Ammon's horn (tissue), 1 donor: ENCODE results near the gene TTC38.
A peak's percentile ranks its signal among the peaks of the same experiment; 100 is the strongest.

Source experiments
- DNase-seq: peaks from one replicate; pipeline ENCODE4 v3.0.0-alpha.2; 2016; ENCODE audit warnings: low spot score

The TTC38 gene

DNA sequence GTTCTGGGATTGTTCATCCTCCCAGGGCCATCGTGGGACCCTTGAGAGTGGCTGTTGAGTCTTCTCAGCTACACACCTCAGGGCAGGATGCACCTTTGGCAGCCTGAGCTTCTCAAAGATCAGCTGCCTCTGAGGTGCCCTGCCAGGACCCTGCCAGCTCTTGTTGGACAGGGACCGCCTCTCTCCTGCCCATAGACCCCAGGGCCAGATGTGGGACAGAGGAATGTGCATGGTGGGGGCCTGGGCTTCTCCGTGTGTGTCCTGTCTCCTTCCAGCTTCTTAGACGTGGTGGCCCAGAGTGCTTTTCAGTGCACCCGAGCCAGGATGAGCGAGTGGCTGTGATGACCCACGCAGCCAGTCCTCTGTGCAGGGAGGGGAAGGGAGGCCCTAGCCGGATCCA, 61.8 kb downstream of the TTC38 start:
- DNase-seq: no peak

DNA sequence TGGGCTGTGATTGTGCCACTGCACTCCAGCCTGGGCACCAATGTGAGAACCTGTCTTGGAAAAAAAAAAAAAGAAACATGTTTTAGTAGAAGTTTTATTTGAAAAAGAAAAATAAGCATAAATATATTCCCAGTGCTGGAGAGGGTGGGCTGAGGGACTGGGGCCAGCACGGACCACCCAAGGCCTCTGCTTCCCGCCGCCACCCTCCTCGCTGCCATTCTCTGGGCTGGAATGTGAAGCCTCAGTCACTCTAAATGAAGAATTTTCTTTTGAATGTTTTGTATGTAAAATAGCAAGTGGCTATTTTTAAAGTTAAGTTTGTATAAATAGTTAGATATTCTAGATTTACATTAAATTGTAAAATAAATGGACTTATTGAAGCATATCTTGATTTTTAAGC, 62.6 kb downstream of the TTC38 start:
- DNase-seq: no peak

DNA sequence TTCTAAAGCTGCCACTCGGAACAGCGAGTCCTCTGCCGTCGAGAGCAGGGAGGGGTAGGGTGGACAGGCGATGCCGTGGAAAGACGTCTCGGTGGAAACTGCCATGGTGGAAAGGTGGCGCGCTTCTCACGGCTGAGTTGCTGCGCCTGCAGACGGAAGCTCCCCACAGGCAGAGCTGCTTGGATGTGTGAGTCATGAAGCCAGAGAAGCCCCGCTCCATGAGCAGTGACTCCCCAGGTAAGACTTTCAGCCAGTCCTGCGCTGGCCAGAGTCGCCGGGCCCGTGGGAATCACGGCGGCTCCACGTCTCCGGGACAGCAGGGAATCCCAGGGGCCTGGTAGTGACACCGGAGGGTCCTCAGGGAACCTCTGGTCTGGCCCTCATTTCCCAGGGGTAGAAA, 63.7 kb downstream of the TTC38 start:
- no peak for DNase-seq

DNA sequence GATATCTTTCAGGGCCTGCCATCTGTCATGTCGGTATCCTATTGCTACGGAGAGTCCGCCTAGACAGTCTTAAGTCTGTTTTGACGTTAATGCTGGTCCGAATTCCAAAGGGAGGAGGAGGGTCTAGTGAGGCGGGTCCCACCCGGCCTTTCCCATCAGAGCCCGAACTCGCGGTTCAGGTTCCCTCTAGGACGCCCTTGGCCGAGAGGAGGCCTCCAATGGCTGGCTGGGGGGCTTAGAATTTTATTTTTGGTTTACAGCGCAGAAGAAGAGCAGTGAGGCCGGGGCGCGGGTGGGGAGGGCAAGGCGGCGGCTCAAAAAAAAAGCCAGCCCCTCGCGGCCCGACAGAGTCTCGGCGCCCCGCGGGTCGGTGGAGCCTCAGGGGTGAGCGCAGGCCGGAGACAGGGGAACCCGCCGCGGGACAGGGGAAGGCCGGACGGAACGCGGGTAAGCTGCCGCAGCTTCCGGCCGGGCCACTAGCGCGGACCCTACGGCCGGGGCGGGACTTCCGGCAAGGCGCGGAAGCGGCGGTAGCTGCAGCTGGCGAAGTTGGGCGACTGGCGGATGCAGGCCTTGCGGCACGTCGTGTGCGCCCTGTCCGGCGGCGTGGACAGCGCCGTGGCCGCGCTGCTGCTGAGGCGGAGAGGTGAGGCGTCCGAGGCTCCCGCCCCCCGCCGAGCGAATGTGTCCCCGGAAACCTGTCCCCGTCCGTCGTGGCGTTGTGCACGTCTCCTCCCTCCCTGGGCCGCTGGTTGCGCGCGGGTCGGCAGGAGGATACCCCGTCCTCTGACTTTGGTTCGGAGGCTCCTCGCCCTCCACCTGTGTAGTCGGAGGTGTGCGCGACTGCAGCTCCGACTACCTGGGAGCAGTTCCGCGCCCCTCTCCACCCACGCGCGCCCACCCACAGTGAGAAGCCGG, 67.7 kb downstream of the TTC38 start, which contains the start of gene TRMU:
Gene TRMU (plus strand): TSS at position 514 of the 918 bp plus-strand sequence. CDS start 51 bp downstream, at position 565.
- peak; percentile 90 for DNase-seq

DNA sequence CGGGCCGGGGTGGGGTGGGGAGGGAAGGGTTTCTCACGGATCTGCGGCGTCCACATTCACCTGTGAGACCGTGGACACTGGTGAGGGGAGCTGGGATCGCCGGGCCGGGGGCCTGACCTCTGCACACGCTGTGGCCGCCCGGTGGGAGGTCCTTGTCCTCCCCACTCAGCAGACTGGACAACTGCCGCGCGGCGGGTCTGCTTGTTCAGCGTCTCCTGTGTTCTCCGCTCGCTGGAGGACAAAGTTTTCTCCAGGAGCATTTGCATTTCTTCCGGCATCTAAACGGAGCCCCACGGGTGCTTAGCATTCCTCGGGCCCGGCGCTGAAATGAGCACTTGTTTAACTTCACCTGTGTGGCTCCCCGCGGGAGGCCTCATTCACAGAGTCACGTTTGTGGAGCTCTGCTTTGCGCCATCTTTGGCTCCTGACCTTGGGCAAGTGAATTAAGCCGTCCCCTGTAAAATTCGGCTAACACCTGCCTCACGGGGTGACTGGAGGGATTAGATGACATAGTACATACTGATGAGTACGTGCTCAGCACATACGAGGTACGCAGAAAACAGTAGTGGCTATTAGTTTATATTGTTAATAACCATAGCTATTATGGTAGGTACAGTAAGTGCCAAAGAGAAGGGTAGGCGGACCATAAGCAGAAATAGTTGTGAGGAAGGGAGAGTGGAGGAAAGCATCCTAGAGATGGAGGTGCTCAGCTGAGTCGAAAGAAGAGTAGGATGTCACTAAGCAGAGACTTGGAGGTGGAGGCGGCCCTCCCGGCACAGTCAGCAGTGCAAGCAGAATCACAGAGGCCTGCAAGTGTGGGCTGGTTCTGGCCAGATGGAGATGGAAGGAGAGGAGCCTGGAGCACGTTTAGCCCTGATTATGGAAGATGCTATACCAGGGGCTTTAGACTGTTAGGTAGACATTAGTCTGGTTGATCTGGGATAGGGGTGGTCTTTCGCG, 68.6 kb downstream of the TTC38 start:
- no peak for DNase-seq

DNA sequence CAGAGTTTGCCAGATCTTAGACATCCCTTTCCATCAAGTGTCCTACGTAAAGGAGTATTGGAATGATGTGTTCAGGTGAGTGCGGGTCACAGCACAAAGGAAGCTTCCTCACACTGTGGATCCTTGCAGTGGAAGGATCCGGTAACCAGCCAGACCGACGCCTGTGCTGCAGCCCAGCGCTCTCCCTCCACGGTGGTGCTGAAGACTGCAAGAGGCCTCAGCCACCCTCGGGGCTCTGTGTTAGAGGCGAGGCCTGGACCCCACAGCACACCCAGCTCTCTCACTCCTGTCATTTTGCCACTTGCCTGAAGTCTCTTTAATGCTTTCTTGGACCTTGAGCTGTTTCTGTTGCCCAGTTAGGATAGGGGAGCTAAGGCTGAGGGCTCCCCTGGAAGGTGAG, 70.1 kb downstream of the TTC38 start:
- DNase-seq: no peak

DNA sequence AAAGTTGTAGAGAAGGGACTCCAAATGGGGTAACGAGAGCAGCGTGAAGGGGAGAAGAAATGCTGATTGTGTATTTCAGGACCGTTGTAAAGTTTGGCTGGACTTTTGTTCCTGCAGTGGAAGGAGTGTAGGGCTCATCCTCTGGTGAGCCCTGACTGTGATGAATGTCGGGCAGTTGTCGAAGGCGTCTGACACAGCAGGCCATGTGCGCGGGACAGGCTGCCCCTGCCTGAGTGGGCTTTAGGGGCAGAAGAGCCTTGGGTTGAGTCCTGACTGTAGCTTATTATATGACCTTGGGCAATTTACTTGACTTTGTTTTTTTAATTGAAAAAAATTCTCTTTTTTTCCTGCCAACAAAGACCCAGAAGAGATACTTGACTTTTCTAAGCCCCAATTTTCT, 70.8 kb downstream of the TTC38 start:
- no peak for DNase-seq

DNA sequence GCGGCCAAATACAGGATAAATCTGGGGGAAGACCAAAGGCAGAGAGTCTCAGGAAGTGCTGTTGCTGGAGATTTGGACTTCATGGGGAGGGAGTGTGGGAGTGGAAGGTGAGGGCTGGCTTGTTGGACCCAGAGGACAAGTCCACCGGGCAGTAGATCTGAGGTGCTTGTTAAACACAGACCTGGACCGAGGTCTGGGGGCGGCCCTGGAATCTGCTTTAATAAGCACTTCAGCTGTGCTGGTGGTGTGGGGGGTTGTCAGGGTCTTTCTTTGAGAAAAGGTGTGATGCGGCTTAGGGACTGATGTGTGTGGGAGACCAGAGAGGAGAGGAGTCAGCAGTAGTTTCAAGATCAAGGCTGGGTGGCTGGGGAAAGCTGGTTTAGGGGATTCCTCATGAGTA, 72.1 kb downstream of the TTC38 start:
- no peak for DNase-seq

DNA sequence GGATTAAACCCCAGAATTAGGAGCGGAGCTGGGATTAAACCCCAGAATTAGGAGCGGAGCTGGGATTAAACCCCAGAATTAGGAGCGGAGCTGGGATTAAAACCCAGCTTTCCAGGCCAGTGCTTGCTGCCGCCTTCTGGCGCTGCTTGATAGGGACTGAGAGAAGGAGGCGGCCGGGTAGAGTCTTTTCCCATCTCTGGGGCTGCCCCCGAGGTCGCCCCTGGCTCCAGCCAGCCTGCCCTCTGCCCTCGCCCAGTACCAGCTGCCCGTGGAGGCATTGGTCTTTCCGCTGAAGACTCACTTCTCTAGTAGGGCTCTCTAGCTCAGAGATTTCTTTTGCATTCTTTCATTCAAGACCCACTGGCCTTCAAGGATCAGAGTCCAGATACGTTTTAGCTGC, 72.9 kb downstream of the TTC38 start:
- no peak for DNase-seq
